GM18951 (cell line): ENCODE data around the gene ARHGEF37.

ENCODE experiments used
- POLR2A ChIP-seq: IDR thresholded peaks from 4 replicates; pipeline ENCODE4 v1.6.1; 2011; ENCODE audit warnings: mild to moderate bottlenecking; ENCODE audit not compliant: insufficient read length, insufficient read depth; ENCODE audit errors: extremely low read depth
- in situ Hi-C: fragments of 300-500 bp; cut with MboI; formaldehyde crosslinking; loops from one replicate; pipeline ENCODE4 v1.12.0; 2022; ENCODE audit warnings: low sequenced_read_pairs, mixed read lengths, inconsistent platforms; ENCODE audit not compliant: unreplicated experiment

Gene ARHGEF37

DNA sequence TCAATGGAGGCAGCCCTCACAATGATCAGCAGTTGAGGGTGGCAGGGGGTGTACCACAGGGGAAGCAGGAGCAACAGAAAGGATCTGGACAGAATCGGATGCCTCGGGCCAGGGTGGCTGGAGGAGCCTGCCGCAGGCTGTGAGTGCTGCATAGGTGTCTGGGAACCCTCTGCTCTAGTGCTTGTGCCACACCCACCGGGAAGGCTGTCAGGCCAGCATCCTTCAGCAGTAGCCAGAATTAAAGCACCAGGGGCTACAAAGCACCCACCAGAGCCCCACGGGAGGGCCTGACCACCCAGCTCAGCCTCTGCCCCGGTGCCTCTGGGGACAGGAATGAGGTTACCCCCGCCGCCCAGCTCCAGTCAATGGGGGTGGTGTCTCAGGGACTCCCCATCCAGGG is 49.0 kb downstream of the ARHGEF37 start:
- in situ Hi-C loops, result loop anchor here (10.0 kb wide), 1 partner anchor 204 kb away; no protein-coding TSS in a partner anchor
- TF ChIP-seq POLR2A, result no peak

- in situ Hi-C loops, result loop anchor here (10.0 kb wide), 1 partner anchor 203 kb away; no protein-coding TSS in a partner anchor
Measured at GRCh38 chr5:149631506-149631905, 50.2 kb downstream of the ARHGEF37 start.

DNA sequence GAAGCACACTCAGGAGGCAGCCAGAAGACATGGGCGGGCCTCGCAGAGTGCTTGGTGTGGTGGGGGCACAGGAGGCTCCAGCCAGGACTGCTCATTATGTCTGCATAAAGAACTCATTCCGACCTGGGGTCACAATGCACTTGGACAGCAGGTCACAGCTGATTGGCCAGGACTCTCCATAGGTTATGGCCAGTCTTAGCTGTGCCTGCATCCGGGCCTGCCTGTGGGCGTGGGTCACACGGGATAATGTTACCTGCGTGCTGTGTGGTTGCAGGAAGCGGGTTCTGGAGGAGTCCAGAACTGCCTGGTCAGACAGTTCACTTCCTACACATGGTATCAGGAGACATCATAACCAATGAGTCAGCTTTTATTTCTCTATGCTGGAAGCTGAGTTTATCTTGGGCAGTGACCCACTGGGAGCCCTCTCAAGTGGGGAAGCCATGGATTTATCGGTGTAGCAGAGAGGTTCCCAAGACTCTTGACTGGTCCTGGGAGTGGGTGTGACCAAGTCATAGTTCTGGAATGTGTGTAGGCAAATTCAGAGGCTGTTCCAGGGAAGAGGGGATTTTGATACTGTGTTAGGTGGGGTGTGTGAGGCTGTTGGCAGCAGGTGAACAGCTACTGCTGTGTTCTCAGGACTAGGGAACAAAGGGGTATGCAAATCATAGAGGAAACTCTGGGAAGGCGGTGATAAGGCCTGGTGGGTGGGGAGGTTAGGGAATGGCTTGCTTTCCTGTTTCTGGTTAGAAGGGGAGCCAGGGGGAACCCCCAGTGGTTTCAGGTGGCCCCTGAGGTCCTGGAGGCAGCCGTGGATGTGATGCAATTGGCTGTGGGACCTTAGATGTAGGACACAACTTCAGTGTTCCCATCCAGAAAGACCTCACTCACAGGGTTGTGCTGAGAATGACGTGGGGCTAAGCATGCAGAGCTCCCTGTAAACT is 51.3 kb downstream of the ARHGEF37 start:
- no peak for TF ChIP-seq POLR2A
- in situ Hi-C loops, result loop anchor here (10.0 kb wide), 1 partner anchor 202 kb away; no protein-coding TSS in a partner anchor

More at GRCh38 chr5:149631506-149631905, 50.2 kb downstream of the ARHGEF37 start:
- TF ChIP-seq POLR2A, result no peak

DNA sequence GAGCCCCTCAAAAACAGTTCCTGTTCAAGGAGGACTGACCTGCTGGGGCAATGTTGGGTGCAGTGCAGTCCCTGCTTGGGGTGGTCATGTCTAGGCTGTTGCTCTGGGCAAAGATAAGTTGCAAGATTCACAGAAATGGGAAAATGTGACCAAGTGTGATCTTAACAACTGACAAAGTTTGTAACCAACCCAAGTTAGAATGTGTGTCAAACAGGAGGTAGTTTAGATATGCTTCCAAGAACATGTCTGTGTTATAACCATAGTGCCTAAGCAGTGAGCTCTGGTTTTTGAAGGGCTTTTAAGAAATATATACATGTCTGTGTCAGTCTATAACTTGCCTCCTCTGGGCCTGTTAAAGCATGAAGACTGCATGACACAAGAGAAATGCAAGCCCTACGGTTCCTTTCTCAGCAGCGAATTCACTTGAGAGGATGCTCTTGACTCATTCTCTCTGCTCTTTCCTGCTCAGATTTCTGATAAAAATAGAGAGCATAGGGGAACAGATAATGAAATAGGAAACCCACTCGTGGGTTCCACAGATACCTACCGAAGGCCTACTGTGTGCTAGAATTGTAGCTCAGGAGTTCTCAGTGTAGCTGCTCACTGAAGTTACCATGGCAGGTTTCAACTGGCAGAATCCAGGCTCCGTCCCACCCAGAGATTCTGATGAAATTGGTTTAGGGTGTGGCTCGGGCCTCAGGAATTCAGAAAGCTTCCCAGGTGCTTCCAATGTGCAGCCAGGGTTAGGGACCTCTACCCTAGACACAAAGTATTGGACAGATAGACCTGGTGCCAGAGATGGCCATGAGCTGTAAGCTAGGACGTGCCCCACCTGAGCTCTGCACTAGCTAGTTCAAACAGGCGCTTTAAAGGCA is 52.4 kb downstream of the ARHGEF37 start:
- no peak for TF ChIP-seq POLR2A
- in situ Hi-C loops, result loop anchor here (10.0 kb wide), 1 partner anchor 201 kb away; no protein-coding TSS in a partner anchor

GRCh38 chr5:149635394-149635793 is 54.1 kb downstream of the ARHGEF37 start:
- no peak for TF ChIP-seq POLR2A
- in situ Hi-C loops, result loop anchor here (5.0 to 10.0 kb wide), 2 partner anchors 199 to 352 kb away; no protein-coding TSS in a partner anchor

DNA sequence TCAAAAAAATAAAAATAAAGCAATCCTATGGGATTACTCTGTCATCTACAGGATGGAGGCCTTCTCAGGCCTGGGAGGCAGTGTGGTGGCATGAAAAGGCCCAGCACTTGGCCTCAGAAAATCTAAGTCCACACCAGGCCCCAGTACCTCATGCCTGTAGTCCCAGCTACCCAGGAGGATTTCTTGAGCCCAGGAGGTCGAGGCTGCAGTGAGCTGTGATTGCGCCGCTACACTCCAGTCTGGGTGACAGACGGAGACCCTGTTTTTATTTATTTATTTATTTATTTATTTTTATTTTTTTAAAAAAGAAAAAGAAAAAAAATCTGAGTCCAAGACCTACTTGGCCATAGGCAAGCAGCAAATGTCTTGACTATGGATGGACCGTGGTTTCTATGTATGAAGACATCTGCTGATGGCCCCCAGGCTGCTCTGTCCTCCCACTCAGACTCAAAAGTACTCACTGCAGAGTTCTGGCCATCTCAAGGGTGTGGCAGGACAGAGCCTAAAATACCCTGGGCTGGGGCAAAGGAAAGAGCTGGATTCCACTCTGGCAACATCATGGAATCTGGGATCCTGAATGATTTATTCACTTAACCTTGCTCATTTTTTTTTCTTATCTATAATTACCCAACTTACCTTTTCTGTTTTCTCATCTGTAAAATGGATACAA is 55.0 kb downstream of the ARHGEF37 start:
- in situ Hi-C loops, result loop anchor here (5.0 to 10.0 kb wide), 2 partner anchors 198 to 351 kb away; no protein-coding TSS in a partner anchor
- TF ChIP-seq POLR2A, result no peak

DNA sequence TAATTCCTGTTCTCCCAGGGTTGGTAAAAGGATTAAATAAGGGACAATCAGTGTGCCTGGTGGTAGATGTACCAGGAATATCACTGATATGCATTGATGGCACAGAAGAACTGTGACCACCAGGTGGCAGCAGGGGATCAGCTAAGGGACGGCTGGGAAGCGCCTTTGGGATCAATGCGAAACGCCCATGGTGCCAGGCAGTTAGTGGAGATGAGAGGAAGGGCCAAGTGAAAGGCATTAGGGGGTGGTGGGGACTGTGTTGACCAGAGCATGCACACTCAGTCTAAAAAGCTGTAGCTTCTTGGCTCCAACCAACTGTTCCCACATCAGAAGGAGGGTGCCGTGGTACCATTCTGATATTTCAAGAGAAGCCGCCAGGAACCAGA is 55.6 kb downstream of the ARHGEF37 start:
- in situ Hi-C loops, result loop anchor here (5.0 to 10.0 kb wide), 2 partner anchors 198 to 350 kb away; no protein-coding TSS in a partner anchor
- no peak for TF ChIP-seq POLR2A

DNA sequence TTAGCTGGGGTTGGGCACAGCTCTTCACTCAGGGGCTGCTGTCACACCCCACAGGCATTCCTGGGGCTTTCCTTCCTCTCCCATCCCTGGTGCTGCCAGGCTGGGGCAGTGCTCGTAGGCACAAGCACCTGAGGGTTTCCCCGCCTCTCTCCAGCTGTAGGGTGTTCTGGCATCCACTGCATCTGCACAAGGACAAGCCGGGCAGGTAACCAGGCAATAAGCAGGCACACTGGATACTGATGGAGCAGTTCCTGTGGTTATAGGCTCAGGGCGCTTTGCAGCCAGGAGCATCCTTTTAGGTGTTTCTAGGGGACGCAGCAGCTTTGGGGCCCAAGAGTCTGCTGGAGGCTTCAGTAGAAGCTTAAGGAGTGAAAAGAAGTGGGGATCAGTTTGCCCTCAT is 56.8 kb downstream of the ARHGEF37 start:
- no peak for TF ChIP-seq POLR2A
- in situ Hi-C loops, result loop anchor here (5.0 to 10.0 kb wide), 2 partner anchors 197 to 349 kb away; no protein-coding TSS in a partner anchor

GRCh38 chr5:149638546-149639241 is 57.4 kb downstream of the ARHGEF37 start:
- in situ Hi-C loops, result loop anchor here (5.0 to 10.0 kb wide), 2 partner anchors 196 to 349 kb away; no protein-coding TSS in a partner anchor
- no peak for TF ChIP-seq POLR2A

DNA sequence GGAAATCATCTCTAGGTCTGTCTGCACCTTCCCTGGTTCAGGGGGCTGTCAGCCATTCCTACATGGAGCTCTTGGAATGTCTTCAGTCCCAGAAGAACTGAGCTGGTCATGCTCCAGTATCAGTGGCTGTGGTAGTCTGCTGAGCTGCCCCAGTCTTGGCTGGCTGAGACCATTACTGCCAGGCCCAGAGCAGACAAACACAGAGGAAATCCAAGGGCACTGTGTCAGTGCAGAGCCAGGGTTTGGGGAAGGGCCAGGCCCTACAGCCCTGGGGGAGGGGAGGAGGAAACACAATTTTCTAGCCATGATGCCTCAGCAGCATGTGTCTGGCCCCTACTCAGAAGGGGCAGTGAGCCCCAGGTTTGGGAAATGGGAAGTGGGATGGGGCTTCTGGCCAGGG is 58.4 kb downstream of the ARHGEF37 start:
- in situ Hi-C loops, result loop anchor here (5.0 to 10.0 kb wide), 2 partner anchors 195 to 348 kb away; no protein-coding TSS in a partner anchor
- TF ChIP-seq POLR2A, result no peak

DNA sequence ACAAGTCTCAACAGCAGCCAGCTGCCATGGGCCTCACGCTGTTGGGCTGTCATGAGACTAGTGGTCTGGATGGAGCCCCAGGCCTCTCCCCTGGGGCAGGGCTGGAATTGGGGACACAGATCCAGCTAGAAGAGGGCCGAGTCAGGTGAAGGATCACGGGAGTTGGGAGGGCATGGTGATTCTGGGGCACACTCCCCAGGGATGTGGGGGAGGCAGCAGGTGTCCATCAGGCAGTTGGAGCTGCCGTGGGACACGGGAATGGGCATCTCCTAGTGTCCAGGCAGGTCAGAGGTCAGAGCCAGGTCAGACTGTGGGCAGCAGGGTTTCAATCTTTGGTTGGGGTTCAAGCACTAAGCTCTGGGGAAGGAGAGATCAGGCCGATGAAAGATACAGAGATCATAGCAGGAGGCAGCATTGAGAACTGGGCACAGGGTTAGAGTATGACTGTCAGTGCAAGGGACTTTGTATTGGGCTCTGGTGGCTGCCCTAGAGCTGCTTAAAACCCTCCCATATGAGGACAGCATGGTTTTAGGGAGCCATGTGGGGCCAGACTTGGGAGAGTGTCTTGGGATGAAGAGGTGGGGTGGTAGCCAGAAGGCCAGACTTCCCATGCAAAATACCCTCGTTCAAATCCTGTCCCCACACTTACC is 59.2 kb downstream of the ARHGEF37 start:
- no peak for TF ChIP-seq POLR2A
- in situ Hi-C loops, result no loop called here

DNA sequence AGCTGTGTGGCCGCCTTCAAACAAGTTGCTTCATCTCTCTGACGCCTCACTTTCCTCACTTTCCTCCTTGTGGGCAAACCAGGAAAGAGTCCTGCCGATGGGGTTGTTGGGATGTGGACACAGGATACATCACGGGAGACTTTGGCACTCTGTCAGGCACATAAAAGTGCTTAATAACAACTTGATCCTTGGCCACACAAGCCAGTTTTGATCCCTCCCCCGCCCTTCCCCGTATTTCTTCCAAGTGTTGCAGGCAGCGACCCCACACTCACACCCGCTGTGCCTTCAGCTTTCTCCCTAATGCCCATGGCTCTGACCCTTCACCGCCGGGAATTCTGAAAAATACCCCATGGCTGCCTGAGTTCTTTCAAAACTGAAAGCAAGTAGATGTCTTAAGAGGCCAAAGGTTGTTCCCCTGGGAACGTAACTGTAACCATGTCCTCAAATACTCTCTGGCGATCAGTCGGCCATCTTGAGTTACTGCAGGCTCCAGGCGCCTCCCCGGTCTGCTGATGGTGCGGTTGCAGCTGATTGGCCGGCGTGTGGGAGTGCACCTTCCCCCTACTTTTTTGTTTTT is 59.8 kb downstream of the ARHGEF37 start:
- no peak for TF ChIP-seq POLR2A
- in situ Hi-C loops, result no loop called here
